ENCODE data around the gene STAT6. TPM values are rescaled to one million over a fixed set of nuclear protein-coding genes. Genes with fewer than 3 reads are reported as not detected.

STAT6 gene
- total RNA-seq, 1 experiment from 2014 or later: 44.4 TPM

GRCh38 chr12:57142121-57142520 is 31.0 kb upstream of the STAT6 start:
- Histone ChIP-seq H2BK20ac (ENCODE audit: low read depth, low read length, poor library complexity, severe bottlenecking) (no peak overlapping the region), H3K14ac (ENCODE audit: insufficient read depth, low read length) (no peak overlapping the region), H3K23me2 (ENCODE audit: insufficient read length, low read depth, low read length, poor library complexity, severe bottlenecking) (no peaks in the 10 kb centered on the region), H3K4ac (ENCODE audit: low read depth, low read length) (no peak overlapping the region), H4K8ac (replicated peaks; ENCODE audit: insufficient read length, low read depth, low read length) (no peak overlapping the region), H3K27me3 (ENCODE audit: insufficient read depth, low read length) (no peaks in the 10 kb centered on the region), H3K4me2 (ENCODE audit: insufficient read depth, insufficient read length, low read length) (no peak overlapping the region), H3K27ac (ENCODE audit: insufficient read length, low read depth, low read length) (no peak overlapping the region), H3K79me1 (ENCODE audit: insufficient read depth, low read depth, low read length, poor library complexity, severe bottlenecking) (no peaks in the 10 kb centered on the region), H3T11ph (ENCODE audit: low read length) (no peak overlapping the region), H3K9ac (ENCODE audit: extremely low read depth, insufficient read length, low read length) (no peak overlapping the region), H2BK15ac (ENCODE audit: low read depth, low read length) (no peak overlapping the region), H2AFZ (ENCODE audit: low read length) (no peak overlapping the region), H3K18ac (ENCODE audit: insufficient read length, low read depth, low read length) (no peak overlapping the region), H4K5ac (ENCODE audit: insufficient read length, low read depth, low read length) (no peak overlapping the region), H3K79me2 (ENCODE audit: insufficient read depth, low read length) (no peaks in the 10 kb centered on the region), H3K23ac (ENCODE audit: insufficient read length, low read depth, low read length) (no peak overlapping the region), H2AK5ac (ENCODE audit: insufficient read length, low read length) (no peak overlapping the region), H2BK5ac (ENCODE audit: insufficient read length, low read length) (no peak overlapping the region), H3K9me3 (ENCODE audit: control insufficient read depth, low read depth, low read length) (no peaks in the 10 kb centered on the region), H4K91ac (ENCODE audit: insufficient read length, low read depth, low read length) (no peak overlapping the region), H2BK12ac (ENCODE audit: insufficient read length, low read depth, low read length) (no peak overlapping the region), H3K4me1 (ENCODE audit: insufficient read depth, low read length) (no peaks in the 10 kb centered on the region), H3K56ac (ENCODE audit: insufficient read length, low read depth, low read length) (no peak overlapping the region), H2BK120ac (ENCODE audit: low read depth, low read length, poor library complexity, severe bottlenecking) (no peak overlapping the region), H4K20me1 (ENCODE audit: control insufficient read depth, insufficient read depth, insufficient read length) (no peaks in the 10 kb centered on the region)
- peaks cover 8 to 27% of the 10 kb centered on the region in 2 experiments for H3K4me1 Mint-ChIP-seq
- DNase-seq: no peak
- no CpG with 5 or more reads among the region's 9 CpGs for WGBS (ENCODE audit: extremely low coverage, insufficient read length, low lambda C conversion rate)
- TF ChIP-seq, protein P1, sequence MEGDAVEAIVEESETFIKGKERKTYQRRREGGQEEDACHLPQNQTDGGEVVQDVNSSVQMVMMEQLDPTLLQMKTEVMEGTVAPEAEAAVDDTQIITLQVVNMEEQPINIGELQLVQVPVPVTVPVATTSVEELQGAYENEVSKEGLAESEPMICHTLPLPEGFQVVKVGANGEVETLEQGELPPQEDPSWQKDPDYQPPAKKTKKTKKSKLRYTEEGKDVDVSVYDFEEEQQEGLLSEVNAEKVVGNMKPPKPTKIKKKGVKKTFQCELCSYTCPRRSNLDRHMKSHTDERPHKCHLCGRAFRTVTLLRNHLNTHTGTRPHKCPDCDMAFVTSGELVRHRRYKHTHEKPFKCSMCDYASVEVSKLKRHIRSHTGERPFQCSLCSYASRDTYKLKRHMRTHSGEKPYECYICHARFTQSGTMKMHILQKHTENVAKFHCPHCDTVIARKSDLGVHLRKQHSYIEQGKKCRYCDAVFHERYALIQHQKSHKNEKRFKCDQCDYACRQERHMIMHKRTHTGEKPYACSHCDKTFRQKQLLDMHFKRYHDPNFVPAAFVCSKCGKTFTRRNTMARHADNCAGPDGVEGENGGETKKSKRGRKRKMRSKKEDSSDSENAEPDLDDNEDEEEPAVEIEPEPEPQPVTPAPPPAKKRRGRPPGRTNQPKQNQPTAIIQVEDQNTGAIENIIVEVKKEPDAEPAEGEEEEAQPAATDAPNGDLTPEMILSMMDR (conservative IDR thresholded peaks at IDR 0.05): no peak
- peak overlapping the region in 2 of 3 experiments; percentile 49 to 53; a peak in 2 of 7 replicates for H3K27ac Mint-ChIP-seq
- no peak overlapping the region for H3K4me3 Mint-ChIP-seq
- no peaks in the 10 kb centered on the region for H3K27me3 Mint-ChIP-seq (ENCODE audit: low read depth)
- no peaks in the 10 kb centered on the region for H3K9me3 Mint-ChIP-seq
- H3K36me3 Mint-ChIP-seq (ENCODE audit: insufficient read depth in 1 of 3, low read depth in 3 of 3): peaks cover 34 to 90% (median 88%) of the 10 kb centered on the region in 3 experiments; a peak in 6 of 7 replicates
